Ishikawa (cell line): ENCODE data around the gene KIAA0319L.

Experiments
- CEBPB ChIP-seq: IDR thresholded peaks from 2 replicates; pipeline ENCODE4 v1.6.1; 2012
- CREB1 ChIP-seq: IDR thresholded peaks from 2 replicates; pipeline ENCODE4 v1.6.1; 2012; ENCODE audit warnings: low read depth
- EGR1 ChIP-seq: IDR thresholded peaks from 2 replicates; pipeline ENCODE4 v1.6.1; 2012
- EP300 ChIP-seq: IDR thresholded peaks from 2 replicates; pipeline ENCODE4 v1.6.1; 2012; ENCODE audit warnings: borderline replicate concordance
- FOXM1 ChIP-seq: IDR thresholded peaks from 2 replicates; pipeline ENCODE4 v1.6.1; 2012; ENCODE audit warnings: low read depth, borderline replicate concordance
- MAX ChIP-seq: IDR thresholded peaks from 2 replicates; pipeline ENCODE4 v1.6.1; 2012
- RAD21 ChIP-seq: IDR thresholded peaks from 2 replicates; pipeline ENCODE4 v1.6.1; 2012; ENCODE audit warnings: low read depth
- TCF12 ChIP-seq: IDR thresholded peaks from 2 replicates; pipeline ENCODE4 v1.6.1; 2012; ENCODE audit warnings: low read depth
- TF ChIP-seq, protein P1 (sequence below): IDR thresholded peaks from 2 replicates; pipeline ENCODE4 v1.6.1; 2012; ENCODE audit warnings: low read depth, mild to moderate bottlenecking

DNA sequence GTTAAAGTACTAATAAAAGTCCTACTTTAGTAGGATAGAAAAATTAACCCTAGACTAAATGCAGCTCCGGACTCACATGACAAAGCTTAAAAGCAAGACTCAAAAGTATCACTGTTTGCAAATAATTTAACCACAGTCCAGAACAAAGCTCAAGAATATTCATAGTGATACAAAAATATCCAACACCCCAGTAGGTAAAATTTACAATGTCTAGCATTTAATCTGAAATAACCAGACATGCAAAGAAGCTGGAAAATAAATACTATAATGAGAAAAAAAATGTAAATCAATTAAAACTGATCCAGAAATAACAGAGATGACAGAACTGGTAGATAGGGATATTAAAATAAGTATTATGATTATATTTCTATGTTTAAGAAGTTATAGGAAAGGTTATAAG lies 67.0 kb downstream of the KIAA0319L start:
- TF ChIP-seq FOXM1, result no peak
- TF ChIP-seq MAX, result no peak
- TF ChIP-seq, protein P1, sequence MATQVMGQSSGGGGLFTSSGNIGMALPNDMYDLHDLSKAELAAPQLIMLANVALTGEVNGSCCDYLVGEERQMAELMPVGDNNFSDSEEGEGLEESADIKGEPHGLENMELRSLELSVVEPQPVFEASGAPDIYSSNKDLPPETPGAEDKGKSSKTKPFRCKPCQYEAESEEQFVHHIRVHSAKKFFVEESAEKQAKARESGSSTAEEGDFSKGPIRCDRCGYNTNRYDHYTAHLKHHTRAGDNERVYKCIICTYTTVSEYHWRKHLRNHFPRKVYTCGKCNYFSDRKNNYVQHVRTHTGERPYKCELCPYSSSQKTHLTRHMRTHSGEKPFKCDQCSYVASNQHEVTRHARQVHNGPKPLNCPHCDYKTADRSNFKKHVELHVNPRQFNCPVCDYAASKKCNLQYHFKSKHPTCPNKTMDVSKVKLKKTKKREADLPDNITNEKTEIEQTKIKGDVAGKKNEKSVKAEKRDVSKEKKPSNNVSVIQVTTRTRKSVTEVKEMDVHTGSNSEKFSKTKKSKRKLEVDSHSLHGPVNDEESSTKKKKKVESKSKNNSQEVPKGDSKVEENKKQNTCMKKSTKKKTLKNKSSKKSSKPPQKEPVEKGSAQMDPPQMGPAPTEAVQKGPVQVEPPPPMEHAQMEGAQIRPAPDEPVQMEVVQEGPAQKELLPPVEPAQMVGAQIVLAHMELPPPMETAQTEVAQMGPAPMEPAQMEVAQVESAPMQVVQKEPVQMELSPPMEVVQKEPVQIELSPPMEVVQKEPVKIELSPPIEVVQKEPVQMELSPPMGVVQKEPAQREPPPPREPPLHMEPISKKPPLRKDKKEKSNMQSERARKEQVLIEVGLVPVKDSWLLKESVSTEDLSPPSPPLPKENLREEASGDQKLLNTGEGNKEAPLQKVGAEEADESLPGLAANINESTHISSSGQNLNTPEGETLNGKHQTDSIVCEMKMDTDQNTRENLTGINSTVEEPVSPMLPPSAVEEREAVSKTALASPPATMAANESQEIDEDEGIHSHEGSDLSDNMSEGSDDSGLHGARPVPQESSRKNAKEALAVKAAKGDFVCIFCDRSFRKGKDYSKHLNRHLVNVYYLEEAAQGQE, result no peak
- TF ChIP-seq TCF12, result no peak
- no peak for TF ChIP-seq EGR1
- no peak for TF ChIP-seq RAD21
- no peak for TF ChIP-seq CREB1
- TF ChIP-seq CEBPB, result no peak
- TF ChIP-seq EP300, result no peak
